Neural progenitor cell (in vitro differentiated cells): Measurements from ENCODE around the gene CMAS.

Source experiments
- EZH2 ChIP-seq: fragments of 200-600 bp; sonication (generic); IDR thresholded peaks from 2 replicates; pipeline ENCODE4 v1.6.1; 2017; ENCODE audit warnings: antibody characterized with exemption, mild to moderate bottlenecking, moderate library complexity
- EZH2phosphoT487 ChIP-seq: fragments of 200-600 bp; sonication (generic); IDR thresholded peaks from 2 replicates; pipeline ENCODE4 v1.6.1; 2017; ENCODE audit warnings: antibody characterized with exemption
- TF ChIP-seq, protein P1 (sequence below): fragments of 200-600 bp; sonication (generic); IDR thresholded peaks from 2 replicates; pipeline ENCODE4 v1.5.1; 2017; ENCODE audit warnings: antibody characterized with exemption, mild to moderate bottlenecking

- TF ChIP-seq, protein P1, sequence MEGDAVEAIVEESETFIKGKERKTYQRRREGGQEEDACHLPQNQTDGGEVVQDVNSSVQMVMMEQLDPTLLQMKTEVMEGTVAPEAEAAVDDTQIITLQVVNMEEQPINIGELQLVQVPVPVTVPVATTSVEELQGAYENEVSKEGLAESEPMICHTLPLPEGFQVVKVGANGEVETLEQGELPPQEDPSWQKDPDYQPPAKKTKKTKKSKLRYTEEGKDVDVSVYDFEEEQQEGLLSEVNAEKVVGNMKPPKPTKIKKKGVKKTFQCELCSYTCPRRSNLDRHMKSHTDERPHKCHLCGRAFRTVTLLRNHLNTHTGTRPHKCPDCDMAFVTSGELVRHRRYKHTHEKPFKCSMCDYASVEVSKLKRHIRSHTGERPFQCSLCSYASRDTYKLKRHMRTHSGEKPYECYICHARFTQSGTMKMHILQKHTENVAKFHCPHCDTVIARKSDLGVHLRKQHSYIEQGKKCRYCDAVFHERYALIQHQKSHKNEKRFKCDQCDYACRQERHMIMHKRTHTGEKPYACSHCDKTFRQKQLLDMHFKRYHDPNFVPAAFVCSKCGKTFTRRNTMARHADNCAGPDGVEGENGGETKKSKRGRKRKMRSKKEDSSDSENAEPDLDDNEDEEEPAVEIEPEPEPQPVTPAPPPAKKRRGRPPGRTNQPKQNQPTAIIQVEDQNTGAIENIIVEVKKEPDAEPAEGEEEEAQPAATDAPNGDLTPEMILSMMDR = no peak
- TF ChIP-seq EZH2 = no peak
- TF ChIP-seq EZH2phosphoT487 = no peak
Measured at GRCh38 chr12:22103418-22103817, 57.4 kb downstream of the CMAS start.
